ENCODE measurements around the gene TMEM135. TPM values are rescaled to one million over a fixed set of nuclear protein-coding genes. Genes with fewer than 3 reads are reported as not detected.
A peak's percentile ranks its signal among the peaks of the same experiment; 100 is the strongest.

The TMEM135 gene
- total RNA-seq, 4 donors from 2014 or later = 7.9 to 38.7 (median 18.9) TPM

- Histone ChIP-seq H3K27ac (no peak overlapping the region), H3K4me1 (peaks cover 12% of the 10 kb centered on the region in 2 donors), H3K36me3 (no peaks in the 10 kb centered on the region), H3K9me3 (no peaks in the 10 kb centered on the region), H3K27me3 (no peaks in the 10 kb centered on the region), H3K4me3 (no peak overlapping the region)
- TF ChIP-seq POLR2A (IDR thresholded peaks at IDR 0.05) = no peak
- DNase-seq (no peak), ATAC-seq (no peak)
- in situ Hi-C loops (cut with MboI; ENCODE audit: low sequenced_read_pairs in 4 of 4) (no loop called here), intact Hi-C loops (cut with DNase I; ENCODE audit: low total_unique reads) (no loop called here)
These were observed 78.5 kb downstream of the TMEM135 start for GRCh38 chr11:87116185-87116584.

GRCh38 chr11:87120937-87121336 lies 83.2 kb downstream of the TMEM135 start:
- no peak overlapping the region for H3K4me3 ChIP-seq
- in situ Hi-C loops (cut with MboI; ENCODE audit: low sequenced_read_pairs in 4 of 4) = no loop called here
- no peaks in the 10 kb centered on the region for H3K36me3 ChIP-seq
- ATAC-seq (no peak), DNase-seq (no peak)
- H3K4me1 ChIP-seq = peaks cover 6 to 20% of the 10 kb centered on the region in 2 donors
- TF ChIP-seq CTCF (IDR thresholded peaks at IDR 0.05 in 4 of 5, conservative IDR thresholded peaks at IDR 0.05 in 1 of 5) (no peak), POLR2A (IDR thresholded peaks at IDR 0.05) (no peak)
- no peaks in the 10 kb centered on the region for H3K9me3 ChIP-seq
- no peaks in the 10 kb centered on the region for H3K27me3 ChIP-seq
- H3K27ac ChIP-seq = no peak overlapping the region
- intact Hi-C loops (cut with DNase I; ENCODE audit: low total_unique reads) = loop anchor here (5.0 kb wide), 1 partner anchor 139 kb away; no protein-coding TSS in a partner anchor

DNA sequence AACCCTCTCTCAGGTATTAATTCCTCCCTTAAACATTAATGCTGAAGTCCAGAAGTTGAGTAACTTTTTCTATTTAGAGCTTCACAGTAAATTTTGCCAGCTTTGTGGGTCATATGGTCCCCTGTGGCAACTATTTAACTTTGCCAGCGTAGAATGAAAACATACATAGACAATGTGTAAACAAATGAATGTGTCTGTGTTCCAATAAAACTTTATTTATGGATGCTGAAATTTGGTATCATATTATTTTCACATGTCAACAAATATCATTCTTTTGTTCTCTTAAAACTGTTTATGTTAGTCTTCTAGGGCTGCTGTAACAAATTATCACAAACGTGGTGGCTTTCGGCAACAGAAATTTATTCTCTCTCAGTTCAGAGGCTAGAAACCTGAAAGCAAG lies 85.1 kb downstream of the TMEM135 start:
- no peak for ATAC-seq
- TF ChIP-seq CTCF (IDR thresholded peaks at IDR 0.05 in 4 of 5, conservative IDR thresholded peaks at IDR 0.05 in 1 of 5) (no peak), POLR2A (IDR thresholded peaks at IDR 0.05) (no peak)
- intact Hi-C loops (cut with DNase I; ENCODE audit: low total_unique reads) = loop anchor here (1.0 to 5.0 kb wide), 2 partner anchors 25 to 141 kb away; no protein-coding TSS in a partner anchor
- H3K27me3 ChIP-seq = no peaks in the 10 kb centered on the region
- H3K4me1 ChIP-seq = peaks cover 6 to 31% of the 10 kb centered on the region in 2 donors
- no peaks in the 10 kb centered on the region for H3K36me3 ChIP-seq
- H3K27ac ChIP-seq = no peak overlapping the region
- no peak for DNase-seq
- H3K4me3 ChIP-seq = no peak overlapping the region
- H3K9me3 ChIP-seq = no peaks in the 10 kb centered on the region
- in situ Hi-C loops (cut with MboI; ENCODE audit: low sequenced_read_pairs in 4 of 4) = no loop called here

GRCh38 chr11:87125257-87125656 lies 87.5 kb downstream of the TMEM135 start:
- in situ Hi-C loops (cut with MboI; ENCODE audit: low sequenced_read_pairs in 4 of 4) (no loop called here), intact Hi-C loops (cut with DNase I; ENCODE audit: low total_unique reads) (no loop called here)
- H3K36me3 ChIP-seq = no peaks in the 10 kb centered on the region
- TF ChIP-seq POLR2A (IDR thresholded peaks at IDR 0.05) = no peak
- no peak for TF ChIP-seq CTCF (IDR thresholded peaks at IDR 0.05 in 4 of 5, conservative IDR thresholded peaks at IDR 0.05 in 1 of 5)
- ATAC-seq (peak in 1 of 2 donors; percentile 97), DNase-seq (no peak)
- peak overlapping the region in 3 of 4 donors; percentile 45 to 59 (median 50) for H3K27ac ChIP-seq
- H3K27me3 ChIP-seq = no peaks in the 10 kb centered on the region
- H3K4me3 ChIP-seq = no peak overlapping the region
- H3K9me3 ChIP-seq = no peaks in the 10 kb centered on the region
- peaks cover 6 to 31% of the 10 kb centered on the region in 2 donors for H3K4me1 ChIP-seq

DNA sequence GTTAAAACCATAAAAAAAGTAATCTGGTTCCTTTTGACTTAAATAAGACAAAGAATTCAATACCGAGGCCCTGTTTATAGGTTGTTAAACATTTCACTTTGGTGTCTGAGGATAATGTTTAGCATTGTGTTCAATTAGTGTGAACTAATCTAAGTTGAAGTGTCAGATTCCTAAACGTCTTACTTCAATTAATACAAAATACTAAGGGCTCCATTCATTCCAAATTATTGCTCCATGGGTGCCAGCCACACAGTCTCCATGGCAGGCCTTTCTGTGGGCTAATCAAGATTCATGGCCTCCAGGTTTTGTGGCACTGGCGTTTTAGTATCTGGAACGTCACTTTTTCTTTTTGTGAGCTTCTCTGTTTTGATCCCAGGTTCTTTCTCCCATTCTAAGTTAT lies 89.4 kb downstream of the TMEM135 start:
- H3K4me1 ChIP-seq = peaks cover 6 to 31% of the 10 kb centered on the region in 2 donors
- no peak for DNase-seq
- H3K27me3 ChIP-seq = no peaks in the 10 kb centered on the region
- no peaks in the 10 kb centered on the region for H3K36me3 ChIP-seq
- in situ Hi-C loops (cut with MboI; ENCODE audit: low sequenced_read_pairs in 4 of 4) (no loop called here), intact Hi-C loops (cut with DNase I; ENCODE audit: low total_unique reads) (no loop called here)
- H3K9me3 ChIP-seq = no peaks in the 10 kb centered on the region
- no peak overlapping the region for H3K27ac ChIP-seq
- no peak for ATAC-seq
- no peak overlapping the region for H3K4me3 ChIP-seq
- no peak for TF ChIP-seq CTCF (IDR thresholded peaks at IDR 0.05 in 4 of 5, conservative IDR thresholded peaks at IDR 0.05 in 1 of 5)
- TF ChIP-seq POLR2A (IDR thresholded peaks at IDR 0.05) = no peak

Data from gastrocnemius medialis (tissue), 4 donors.